HG03135 (cell line): ENCODE measurements around the gene BRD3.

Source experiments
- ATAC-seq: cut with Tn5 transposase; IDR thresholded peaks from one replicate; pipeline ENCODE4 v1.9.1; 2021; ENCODE audit warnings: mild to moderate bottlenecking, moderate library complexity; ENCODE audit not compliant: unreplicated experiment

BRD3 gene

DNA sequence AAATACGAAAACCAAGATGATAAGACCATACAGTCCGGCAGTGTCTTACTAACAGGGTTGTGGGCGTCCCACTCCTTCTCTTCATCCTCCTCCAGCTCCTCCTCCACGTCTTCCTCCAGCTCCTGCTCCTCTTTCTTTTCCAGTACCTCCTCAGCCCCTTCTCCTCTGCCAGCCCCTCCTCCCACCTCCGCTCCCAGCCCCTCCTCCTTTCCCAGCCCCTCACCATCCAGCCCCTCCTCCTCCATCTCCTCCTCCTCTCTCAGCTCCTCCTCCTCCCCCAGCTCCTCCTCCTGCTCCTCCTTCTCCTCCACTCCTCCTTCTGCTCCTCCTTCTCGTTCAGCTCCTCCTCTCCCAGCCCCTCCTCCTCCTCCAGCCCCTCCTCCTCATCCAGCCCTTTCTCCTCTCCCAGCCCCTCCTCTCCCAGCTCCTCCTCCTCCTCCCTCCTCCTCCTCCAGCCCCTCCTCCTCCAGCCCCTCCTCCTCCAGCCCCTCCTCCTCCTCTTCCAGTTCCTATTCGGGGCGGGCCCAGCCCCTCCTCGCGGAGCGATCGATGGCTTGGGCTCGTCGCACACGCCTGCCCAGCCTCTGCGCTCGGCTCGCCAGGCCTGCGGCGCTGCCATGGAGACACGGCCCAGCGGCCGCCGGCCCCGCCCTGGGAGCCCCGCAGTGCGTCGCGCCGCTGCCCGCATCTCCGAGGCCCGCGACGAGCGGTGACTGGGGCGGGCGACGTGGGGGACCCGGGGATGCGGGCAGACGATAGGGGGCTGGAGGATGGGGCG lies 42.8 kb downstream of the BRD3 start, which contains the start of gene BRD3OS:
Gene BRD3OS (plus strand): TSS at position 654 of the 778 bp plus-strand sequence. CDS start 1,267 bp downstream, outside the sequence.
- peak; percentile 81 for ATAC-seq

GRCh38 chr9:134024214-134024792 lies 43.5 kb downstream of the BRD3 start:
- ATAC-seq: no peak

GRCh38 chr9:134014946-134015345 lies 52.9 kb downstream of the BRD3 start:
- no peak for ATAC-seq

GRCh38 chr9:134011401-134011800 lies 56.4 kb downstream of the BRD3 start:
- ATAC-seq: no peak

DNA sequence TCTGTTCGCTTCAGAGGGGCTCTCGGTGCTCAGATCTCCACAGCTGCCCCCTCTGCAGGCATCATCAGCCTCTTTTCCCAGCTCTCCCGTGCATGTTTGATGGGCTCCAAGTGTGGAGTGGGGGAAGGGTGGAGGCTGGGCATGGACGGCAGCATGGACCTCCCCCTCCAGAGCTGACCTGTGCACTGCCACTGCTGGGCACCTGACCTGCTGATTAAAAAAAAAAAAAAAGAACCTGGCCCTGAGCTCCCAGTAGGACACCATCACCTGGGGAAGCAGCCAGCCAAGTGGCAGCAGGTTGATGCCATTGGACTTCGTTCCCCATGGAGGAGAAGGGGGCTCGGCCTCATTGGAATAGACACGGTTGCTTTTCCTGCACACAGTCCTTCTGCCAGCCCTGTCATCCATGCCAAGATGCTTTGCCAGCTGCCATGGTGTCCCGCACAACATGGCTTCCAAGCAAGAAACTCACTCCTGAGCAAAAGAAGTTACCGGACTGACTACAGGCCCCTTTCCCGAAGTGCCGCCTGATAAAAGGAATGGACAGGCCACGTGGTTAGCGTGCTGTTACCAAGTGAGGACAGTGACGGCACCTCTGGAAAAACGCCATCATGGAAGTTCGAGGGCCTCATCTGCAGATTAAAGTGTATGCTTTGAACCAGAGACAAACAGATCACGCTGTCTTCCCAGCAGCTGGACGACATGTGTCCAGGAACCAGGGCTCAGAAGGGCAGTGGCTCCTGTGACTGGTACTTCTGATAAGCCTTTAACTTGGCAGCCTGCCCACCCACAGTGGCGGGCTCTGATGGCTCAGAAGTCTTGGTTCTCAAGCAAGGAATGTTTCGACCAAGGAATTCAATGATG lies 57.3 kb downstream of the BRD3 start:
- no peak for ATAC-seq

- ATAC-seq: no peak
Measured at GRCh38 chr9:134007571-134007970, 60.3 kb downstream of the BRD3 start.

- ATAC-seq: no peak
Measured at GRCh38 chr9:134007150-134007549, 60.7 kb downstream of the BRD3 start.

- no peak for ATAC-seq
Measured at GRCh38 chr9:134005381-134005780, 62.4 kb downstream of the BRD3 start.

DNA sequence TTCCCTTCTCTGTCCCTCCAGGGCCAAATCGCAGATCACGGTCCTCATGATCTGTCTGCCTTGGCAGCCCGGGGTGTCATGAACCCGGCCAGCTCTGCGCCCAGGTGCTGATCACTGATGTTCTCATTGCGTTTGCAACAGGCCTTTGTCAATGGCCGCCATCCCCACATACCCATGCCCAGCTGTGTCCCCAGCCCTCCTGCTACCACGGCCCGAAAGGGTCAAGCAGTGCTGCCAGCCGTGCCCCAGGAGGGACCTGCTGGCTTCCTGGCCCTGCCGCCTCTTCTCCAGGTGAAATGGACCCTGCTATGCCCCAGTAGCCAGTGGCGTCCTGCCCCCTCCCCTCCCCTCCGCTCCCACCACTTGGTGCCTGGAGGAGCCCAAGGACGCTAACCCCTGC lies 62.9 kb downstream of the BRD3 start:
- ATAC-seq: no peak

- no peak for ATAC-seq
Measured at GRCh38 chr9:134004131-134004873, 63.5 kb downstream of the BRD3 start.

DNA sequence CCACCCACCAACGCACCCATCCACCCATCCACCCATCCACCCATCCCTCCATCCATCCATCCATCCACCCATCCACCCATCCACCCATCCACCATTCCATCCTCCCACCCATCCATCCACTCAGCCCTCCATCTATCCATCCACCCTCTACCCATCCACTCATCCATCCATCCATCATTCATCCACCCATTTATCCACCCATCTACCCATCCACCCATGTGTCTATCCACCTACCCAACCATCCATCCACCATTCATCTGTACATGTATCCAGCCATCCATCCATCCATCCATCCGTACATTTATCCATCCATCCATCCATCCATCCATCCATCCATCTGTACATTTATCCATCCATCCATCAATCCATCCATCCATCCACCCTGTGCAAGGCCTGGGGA lies 64.6 kb downstream of the BRD3 start:
- no peak for ATAC-seq

DNA sequence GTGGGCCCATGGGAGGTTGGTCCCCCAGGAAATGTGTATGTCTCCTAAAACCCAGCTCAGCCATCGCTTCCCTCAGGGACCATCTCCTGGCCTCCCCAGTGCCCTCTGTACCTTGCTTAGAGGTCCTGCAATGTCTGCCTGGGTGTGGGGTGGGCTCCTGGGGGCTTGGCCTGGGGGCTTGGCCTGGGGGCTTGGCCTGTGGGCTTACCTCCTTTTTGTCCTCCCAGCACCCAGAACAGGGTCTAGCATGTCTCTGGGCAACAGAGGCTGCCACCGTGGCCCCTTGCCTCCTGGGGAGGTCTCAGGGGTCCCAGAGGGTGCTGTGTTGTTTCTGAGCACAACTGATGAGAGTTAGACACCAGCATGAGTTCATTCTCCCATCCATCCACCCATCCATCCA lies 65.0 kb downstream of the BRD3 start:
- ATAC-seq: no peak

DNA sequence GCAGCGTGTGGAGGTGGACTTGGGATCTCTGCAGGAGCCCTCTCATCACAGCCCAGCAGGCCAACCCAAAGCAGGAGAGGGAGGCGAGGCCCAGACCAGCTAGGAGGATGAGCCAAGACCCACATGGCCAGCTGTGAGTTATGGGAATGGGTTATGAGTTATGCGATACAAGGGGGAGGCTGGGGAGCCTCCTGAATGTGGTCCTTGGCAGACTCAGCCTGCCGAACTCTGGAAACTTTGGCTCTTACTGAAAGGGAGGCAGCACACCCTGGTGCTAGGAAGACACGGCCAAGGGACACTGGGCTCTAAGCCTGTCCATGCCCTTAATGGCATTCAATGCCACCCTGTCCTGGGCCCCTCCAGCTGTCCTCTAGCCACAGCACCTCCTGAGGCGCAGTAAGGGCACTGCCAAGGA lies 68.0 kb downstream of the BRD3 start:
- no peak for ATAC-seq

DNA sequence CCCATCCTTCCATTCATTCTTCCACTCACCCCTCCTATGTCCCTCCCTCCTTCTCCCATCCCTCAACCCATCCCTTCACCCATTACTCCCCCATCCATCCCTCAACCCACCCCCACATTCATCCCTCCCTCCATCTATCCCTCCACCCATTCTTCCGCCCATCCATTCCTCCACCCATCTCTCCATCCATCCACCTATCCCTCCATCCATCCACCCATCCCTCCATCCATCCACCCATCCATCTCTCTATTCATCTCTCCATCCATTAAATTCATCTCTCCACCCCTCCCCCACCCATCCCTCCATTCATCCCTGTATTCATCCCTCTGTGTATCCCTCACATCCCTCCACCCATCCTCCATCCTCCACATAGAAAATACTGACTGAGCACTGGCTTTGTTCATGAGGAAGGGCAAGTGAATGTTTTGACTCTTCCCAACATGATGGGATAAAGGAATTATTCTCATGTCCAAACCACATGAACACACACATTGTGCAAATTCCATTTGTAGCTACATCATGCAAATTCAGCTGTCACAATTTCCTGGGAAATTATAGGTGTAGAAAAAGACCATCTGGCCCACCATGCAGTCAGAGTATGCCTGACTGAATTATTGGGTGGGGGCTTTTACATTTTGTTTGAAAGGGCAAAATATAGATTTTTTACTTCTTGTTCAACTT lies 68.8 kb downstream of the BRD3 start:
- ATAC-seq: no peak

DNA sequence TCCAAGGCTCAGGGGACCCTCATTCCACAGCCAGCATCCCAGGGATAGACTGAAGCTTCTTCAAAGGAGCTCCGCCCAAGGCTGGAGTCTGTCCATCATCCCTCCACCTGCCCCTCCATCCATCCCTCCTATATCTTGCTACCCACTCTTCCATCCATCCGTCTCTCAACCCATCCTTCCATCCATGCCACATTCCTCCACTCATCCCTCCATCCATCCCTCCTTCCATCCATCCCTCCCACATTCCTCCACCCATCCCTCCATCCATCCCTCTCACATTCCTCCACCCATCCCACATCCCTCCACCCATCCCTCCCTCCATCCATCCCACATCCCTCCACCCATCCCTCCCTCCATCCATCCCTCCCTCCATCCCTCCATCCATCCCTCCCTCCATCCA lies 70.2 kb downstream of the BRD3 start:
- no peak for ATAC-seq

GRCh38 chr9:133996531-133997520 lies 71.0 kb downstream of the BRD3 start:
- no peak for ATAC-seq

- no peak for ATAC-seq
Measured at GRCh38 chr9:133995012-133995896, 72.6 kb downstream of the BRD3 start.

GRCh38 chr9:133994353-133995011 lies 73.3 kb downstream of the BRD3 start:
- no peak for ATAC-seq
